LHCN-M2 (cell line): ENCODE data around the gene FBLN5. TPM values are rescaled to one million over a fixed set of nuclear protein-coding genes. Genes with fewer than 3 reads are reported as not detected.

Experiments
- DNase-seq: peaks from one replicate; pipeline ENCODE4 v3.0.0-alpha.2; 2012; ENCODE audit warnings: low read depth
- polyA plus RNA-seq: library from polyadenylated mRNA; unstranded; fragments of >200 nt; gene quantifications from one replicate; pipeline ENCODE4 v1.2.1, GENCODE V29; 2012; ENCODE audit warnings: missing spikeins
- total RNA-seq: library from RNA; depleted of rRNA; stranded (reverse); fragments of >200 nt; gene quantifications from 2 replicates; pipeline ENCODE4 v1.2.3, GENCODE V29; 2014; rRNA removed

Gene FBLN5
- total RNA-seq, result 20.0 TPM in 2 replicates
- polyA plus RNA-seq, result 11.3 TPM

- DNase-seq, result peak; percentile 55
These were observed at the start of gene FBLN5 for GRCh38 chr14:91947475-91948184. FBLN5 (minus strand) TSS chr14:91947694; CDS start chr14:91947229, 465 bp downstream.

- DNase-seq, result peak; percentile 67
These were observed 49.5 kb upstream of the FBLN5 start for GRCh38 chr14:91996948-91997371.

GRCh38 chr14:91987192-91987591 lies 39.7 kb upstream of the FBLN5 start:
- no peak for DNase-seq

- DNase-seq, result peak; percentile 26
These were observed 38.2 kb upstream of the FBLN5 start for GRCh38 chr14:91985521-91986255.

- DNase-seq, result peak; percentile 64
These were observed 37.5 kb upstream of the FBLN5 start for GRCh38 chr14:91985008-91985407.

- no peak for DNase-seq
These were observed 36.1 kb upstream of the FBLN5 start for GRCh38 chr14:91983588-91983987.

GRCh38 chr14:91980157-91980556 lies 32.7 kb upstream of the FBLN5 start:
- DNase-seq, result peak; percentile 94

GRCh38 chr14:91977884-91978283 lies 30.4 kb upstream of the FBLN5 start:
- DNase-seq, result no peak

- DNase-seq, result no peak
These were observed 28.3 kb upstream of the FBLN5 start for GRCh38 chr14:91975763-91976162.

GRCh38 chr14:91971188-91971778 lies 23.8 kb upstream of the FBLN5 start:
- DNase-seq, result no peak

- no peak for DNase-seq
These were observed 20.8 kb upstream of the FBLN5 start for GRCh38 chr14:91968280-91968679.

GRCh38 chr14:91964724-91965123 lies 17.2 kb upstream of the FBLN5 start:
- no peak for DNase-seq

- no peak for DNase-seq
These were observed 16.5 kb upstream of the FBLN5 start for GRCh38 chr14:91964011-91964410.

- peak; percentile 86 for DNase-seq
These were observed 16.0 kb upstream of the FBLN5 start for GRCh38 chr14:91963465-91963864.

- no peak for DNase-seq
These were observed 14.1 kb upstream of the FBLN5 start for GRCh38 chr14:91961297-91962220.

GRCh38 chr14:91957876-91958313 lies 10.4 kb upstream of the FBLN5 start:
- no peak for DNase-seq

- no peak for DNase-seq
These were observed 9.1 kb upstream of the FBLN5 start for GRCh38 chr14:91956616-91957015.

GRCh38 chr14:91955168-91955567 lies 7.7 kb upstream of the FBLN5 start:
- DNase-seq, result no peak

- DNase-seq, result no peak
These were observed 5.9 kb upstream of the FBLN5 start for GRCh38 chr14:91953170-91953985.
